Ascending aorta (tissue), 2 donors: Measurements from ENCODE around the gene EPN1. TPM values are rescaled to one million over a fixed set of nuclear protein-coding genes. Genes with fewer than 3 reads are reported as not detected.
A peak's percentile ranks its signal among the peaks of the same experiment; 100 is the strongest.

ENCODE experiments used
- DNase-seq, 2 donors: peaks; one replicate each; pipeline ENCODE4 v3.0.0-alpha.2; 2019; ENCODE audit warnings: low spot score in 2 of 2
- H3K27ac ChIP-seq, 2 donors: fragments of 200-600 bp; sonication (generic); one replicate each; pipeline ENCODE4 v1.5.1; 2016 to 2017; ENCODE audit warnings: mild to moderate bottlenecking in 1 of 2
- H3K27me3 ChIP-seq: fragments of 200-600 bp; sonication (generic); one replicate; pipeline ENCODE4 v1.5.1; 2017
- H3K36me3 ChIP-seq, 2 donors: fragments of 200-600 bp; sonication (generic); one replicate each; pipeline ENCODE4 v1.5.1; 2016
- H3K4me1 ChIP-seq, 2 donors: fragments of 200-600 bp; sonication (generic); one replicate each; pipeline ENCODE4 v1.5.1; 2016 to 2017; ENCODE audit warnings: mild to moderate bottlenecking in 1 of 2
- H3K4me3 ChIP-seq, 2 donors: fragments of 200-600 bp; sonication (generic); one replicate each; pipeline ENCODE4 v1.5.1; 2016 to 2017; ENCODE audit warnings: mild to moderate bottlenecking in 1 of 2
- H3K9me3 ChIP-seq, 2 donors: fragments of 200-600 bp; sonication (generic); one replicate each; pipeline ENCODE4 v1.5.1; 2016
- intact Hi-C: fragments of 100-400 bp; cut with DNase I; formaldehyde crosslinking; loops from one replicate; pipeline ENCODE4 v1.15.1; 2023
- total RNA-seq: library from RNA; depleted of rRNA; stranded (reverse); fragments of >200 nt; gene quantifications from one replicate; pipeline ENCODE4 v1.1.0, GENCODE V29; 2016
- TF ChIP-seq, protein P1 (sequence below), 3 experiments: fragments of 200-600 bp in 2 of 3; fragments of 450-650 bp in 1 of 3; sonication (generic) in 2 of 3; IDR thresholded peaks; one replicate each; pipeline ENCODE4 v1.5.1; 2016 to 2019; ENCODE audit warnings: antibody characterized with exemption in 3 of 3, mild to moderate bottlenecking in 1 of 3, moderate library complexity in 1 of 3

EPN1 gene
- total RNA-seq, 1 donor from 2014 or later, result 122 TPM

DNA sequence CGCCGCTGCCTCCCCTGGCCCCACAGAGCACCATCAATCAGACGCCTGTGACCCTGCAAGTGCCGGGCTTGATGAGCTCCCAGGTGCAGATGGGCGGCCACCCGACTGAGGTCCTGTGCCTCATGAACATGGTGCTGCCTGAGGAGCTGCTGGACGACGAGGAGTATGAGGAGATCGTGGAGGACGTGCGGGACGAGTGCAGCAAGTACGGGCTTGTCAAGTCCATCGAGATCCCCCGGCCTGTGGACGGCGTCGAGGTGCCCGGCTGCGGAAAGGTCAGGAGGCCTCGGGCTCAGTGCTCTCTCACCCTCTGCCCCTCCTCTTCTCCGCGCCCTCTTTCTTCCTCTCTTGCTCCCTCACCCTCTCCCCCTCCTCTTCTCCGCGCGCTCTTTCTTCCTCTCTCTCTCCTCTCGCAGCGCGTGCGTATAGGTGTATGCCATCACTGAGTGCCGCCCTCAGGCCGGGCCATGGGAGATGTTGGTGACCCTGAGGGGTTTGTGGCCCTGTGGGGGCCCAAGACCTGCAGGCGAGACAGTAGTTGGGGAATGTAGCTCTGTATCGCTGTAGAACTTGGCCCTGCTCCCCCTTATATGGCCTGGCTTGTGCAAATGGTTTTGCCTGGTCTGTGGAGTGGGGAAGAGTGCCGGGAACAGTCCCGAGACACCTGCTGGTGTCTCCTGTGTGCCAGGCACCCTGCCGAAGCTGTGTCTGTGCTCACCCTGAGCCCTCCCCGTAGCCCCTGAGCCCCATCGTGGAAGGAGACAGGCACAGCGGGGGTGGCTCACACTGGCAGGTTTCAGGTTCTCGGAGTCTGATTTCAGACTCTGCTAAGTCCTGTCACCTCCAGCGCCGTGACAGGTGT, 5.4 kb upstream of the EPN1 start:
- Histone ChIP-seq H3K27ac (no peak overlapping the region), H3K9me3 (no peaks in the 10 kb centered on the region), H3K27me3 (no peaks in the 10 kb centered on the region), H3K4me3 (no peak overlapping the region), H3K4me1 (peaks cover 0 to 4% of the 10 kb centered on the region in 2 donors), H3K36me3 (peaks cover 68 to 77% of the 10 kb centered on the region in 2 donors)
- TF ChIP-seq, protein P1, sequence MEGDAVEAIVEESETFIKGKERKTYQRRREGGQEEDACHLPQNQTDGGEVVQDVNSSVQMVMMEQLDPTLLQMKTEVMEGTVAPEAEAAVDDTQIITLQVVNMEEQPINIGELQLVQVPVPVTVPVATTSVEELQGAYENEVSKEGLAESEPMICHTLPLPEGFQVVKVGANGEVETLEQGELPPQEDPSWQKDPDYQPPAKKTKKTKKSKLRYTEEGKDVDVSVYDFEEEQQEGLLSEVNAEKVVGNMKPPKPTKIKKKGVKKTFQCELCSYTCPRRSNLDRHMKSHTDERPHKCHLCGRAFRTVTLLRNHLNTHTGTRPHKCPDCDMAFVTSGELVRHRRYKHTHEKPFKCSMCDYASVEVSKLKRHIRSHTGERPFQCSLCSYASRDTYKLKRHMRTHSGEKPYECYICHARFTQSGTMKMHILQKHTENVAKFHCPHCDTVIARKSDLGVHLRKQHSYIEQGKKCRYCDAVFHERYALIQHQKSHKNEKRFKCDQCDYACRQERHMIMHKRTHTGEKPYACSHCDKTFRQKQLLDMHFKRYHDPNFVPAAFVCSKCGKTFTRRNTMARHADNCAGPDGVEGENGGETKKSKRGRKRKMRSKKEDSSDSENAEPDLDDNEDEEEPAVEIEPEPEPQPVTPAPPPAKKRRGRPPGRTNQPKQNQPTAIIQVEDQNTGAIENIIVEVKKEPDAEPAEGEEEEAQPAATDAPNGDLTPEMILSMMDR (IDR thresholded peaks at IDR 0.05), result no peak
- DNase-seq, result no peak
- intact Hi-C loops, result no loop called here

DNA sequence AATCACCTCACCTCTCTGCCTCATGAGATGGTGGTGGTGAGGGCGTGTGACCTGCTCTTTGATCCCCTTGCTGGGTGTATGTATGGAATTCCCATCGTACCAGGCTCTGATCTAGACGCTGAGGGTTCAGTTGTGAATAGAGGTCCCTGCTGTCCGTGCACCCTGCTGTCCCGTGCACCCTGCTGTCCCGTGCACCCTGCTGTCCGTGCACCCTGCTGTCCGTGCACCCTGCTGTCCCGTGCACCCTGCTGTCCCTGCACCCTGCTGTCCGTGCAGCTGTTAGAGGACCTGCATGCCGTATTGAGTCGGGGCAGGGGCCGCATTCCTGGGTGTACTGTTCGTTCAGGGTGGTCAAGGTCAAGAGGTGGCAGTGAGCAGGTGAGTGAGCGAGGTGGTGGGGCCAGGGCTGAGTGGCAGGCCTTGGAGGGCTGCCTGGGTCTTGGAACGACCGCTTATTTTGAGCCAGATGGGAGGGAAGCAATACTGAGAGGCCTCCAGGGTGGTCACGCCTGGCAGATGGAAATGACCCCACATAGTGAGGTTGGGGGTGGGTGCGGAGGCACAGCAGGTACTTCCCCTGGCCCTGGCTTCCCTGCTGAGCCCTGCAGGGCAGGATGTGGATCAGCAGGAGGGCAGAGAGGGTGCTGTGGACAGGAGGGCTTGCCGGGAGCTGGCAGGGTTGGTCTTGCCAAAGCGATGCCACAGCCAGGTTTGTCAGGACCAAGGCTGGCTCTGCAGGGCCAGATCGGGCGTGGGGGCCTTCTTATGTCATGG, 4.6 kb upstream of the EPN1 start:
- Histone ChIP-seq H3K4me1 (peaks cover 0 to 5% of the 10 kb centered on the region in 2 donors), H3K9me3 (no peaks in the 10 kb centered on the region), H3K36me3 (peaks cover 64 to 72% of the 10 kb centered on the region in 2 donors), H3K27me3 (no peaks in the 10 kb centered on the region), H3K4me3 (no peak overlapping the region), H3K27ac (no peak overlapping the region)
- intact Hi-C loops, result no loop called here
- peak in 1 of 2 donors; percentile 76 for DNase-seq
- TF ChIP-seq, protein P1 (IDR thresholded peaks at IDR 0.05), result no peak

DNA sequence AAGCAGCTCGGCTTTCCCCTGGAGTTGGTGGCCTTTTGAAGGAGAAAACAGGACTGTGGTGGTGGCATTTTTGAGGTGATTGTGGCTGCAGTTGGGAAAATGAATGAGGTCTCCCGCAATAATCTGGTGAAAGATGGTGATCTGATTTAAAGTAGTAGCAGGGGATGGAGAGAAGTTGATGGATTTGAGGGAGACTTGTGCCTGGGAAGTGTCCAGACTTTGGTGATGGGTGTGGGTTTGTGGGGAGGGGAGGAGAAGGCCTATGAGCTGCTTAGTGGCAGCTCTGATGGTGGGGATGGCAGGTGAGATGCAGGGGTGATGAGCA, 4.0 kb upstream of the EPN1 start:
- DNase-seq, result no peak
- Histone ChIP-seq H3K4me3 (no peak overlapping the region), H3K9me3 (no peaks in the 10 kb centered on the region), H3K27ac (no peak overlapping the region), H3K4me1 (peaks cover 0 to 9% of the 10 kb centered on the region in 2 donors), H3K36me3 (peaks cover 59 to 66% of the 10 kb centered on the region in 2 donors), H3K27me3 (no peaks in the 10 kb centered on the region)
- intact Hi-C loops, result no loop called here
- TF ChIP-seq, protein P1 (IDR thresholded peaks at IDR 0.05), result no peak

DNA sequence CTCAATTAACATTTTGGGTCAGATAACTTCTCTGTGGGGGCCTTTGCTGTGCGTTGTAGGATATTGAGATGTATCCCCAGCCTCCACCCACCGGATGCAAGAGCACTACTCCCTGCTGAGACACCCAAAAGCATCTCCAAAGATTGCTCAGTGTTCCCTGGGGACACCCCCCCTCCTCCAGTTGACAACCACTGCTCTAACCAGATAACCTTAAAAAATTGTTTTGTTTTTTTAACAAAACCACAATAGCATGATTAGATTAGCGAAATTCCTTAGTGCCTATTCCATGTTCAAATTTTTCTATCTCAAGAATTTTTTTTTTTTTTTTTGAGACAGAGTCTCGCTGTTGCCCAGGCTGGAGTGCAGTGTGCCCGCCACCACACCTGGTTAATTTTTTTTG, 2.6 kb upstream of the EPN1 start:
- no peak for DNase-seq
- intact Hi-C loops, result no loop called here
- H3K4me3 ChIP-seq, result no peak overlapping the region
- H3K4me1 ChIP-seq, result peaks cover 6 to 23% of the 10 kb centered on the region in 2 donors
- no peak overlapping the region for H3K27ac ChIP-seq
- no peaks in the 10 kb centered on the region for H3K9me3 ChIP-seq
- TF ChIP-seq, protein P1 (IDR thresholded peaks at IDR 0.05), result no peak
- H3K36me3 ChIP-seq, result peaks cover 45 to 56% of the 10 kb centered on the region in 2 donors
- H3K27me3 ChIP-seq, result no peaks in the 10 kb centered on the region

DNA sequence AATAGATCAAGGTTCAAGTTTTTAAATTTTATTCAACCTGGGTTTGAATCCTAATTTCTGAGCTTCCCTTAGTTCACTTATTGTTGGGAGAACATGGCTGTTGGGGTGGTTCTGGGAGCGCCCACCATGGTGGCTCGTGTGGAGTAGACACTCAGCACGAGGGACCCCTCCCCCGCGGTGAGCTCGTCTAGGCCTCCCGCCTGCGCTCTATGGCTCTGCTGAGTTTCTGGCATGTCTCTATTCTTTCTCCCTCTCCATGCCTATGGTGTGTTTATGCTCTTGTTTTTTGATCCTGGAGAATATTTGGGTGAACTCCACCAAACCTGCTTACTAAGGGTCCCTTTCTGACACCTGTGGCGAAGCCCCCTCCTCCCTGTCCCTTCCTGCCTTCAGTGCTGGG, 1.6 kb upstream of the EPN1 start:
- Histone ChIP-seq H3K4me1 (peaks cover 6 to 27% of the 10 kb centered on the region in 2 donors), H3K36me3 (peaks cover 37 to 56% of the 10 kb centered on the region in 2 donors), H3K27me3 (no peaks in the 10 kb centered on the region), H3K9me3 (no peaks in the 10 kb centered on the region), H3K4me3 (no peak overlapping the region), H3K27ac (no peak overlapping the region)
- intact Hi-C loops, result no loop called here
- TF ChIP-seq, protein P1 (IDR thresholded peaks at IDR 0.05), result no peak
- no peak for DNase-seq
